Measurements from ENCODE around the gene ZAP70. TPM values are rescaled to one million over a fixed set of nuclear protein-coding genes. Genes with fewer than 3 reads are reported as not detected.

The ZAP70 gene
- total and polyA plus RNA-seq, 10 of the 15 experiments (the other 5 are each of a cell fraction or from before 2014, with no cell fraction given), result 0.18 to 2.9 (median 1.2) TPM; not detected in 1

GRCh38 chr2:97730245-97730644 is 16.9 kb downstream of the ZAP70 start (continued):
- no peak for TF ChIP-seq ZZZ3 (IDR thresholded peaks at IDR 0.05; ENCODE audit: control insufficient read depth, insufficient read length, low read depth)
- TF ChIP-seq JUNB (IDR thresholded peaks at IDR 0.05), result no peak
- TF ChIP-seq ZNF592 (IDR thresholded peaks at IDR 0.05), result no peak

DNA sequence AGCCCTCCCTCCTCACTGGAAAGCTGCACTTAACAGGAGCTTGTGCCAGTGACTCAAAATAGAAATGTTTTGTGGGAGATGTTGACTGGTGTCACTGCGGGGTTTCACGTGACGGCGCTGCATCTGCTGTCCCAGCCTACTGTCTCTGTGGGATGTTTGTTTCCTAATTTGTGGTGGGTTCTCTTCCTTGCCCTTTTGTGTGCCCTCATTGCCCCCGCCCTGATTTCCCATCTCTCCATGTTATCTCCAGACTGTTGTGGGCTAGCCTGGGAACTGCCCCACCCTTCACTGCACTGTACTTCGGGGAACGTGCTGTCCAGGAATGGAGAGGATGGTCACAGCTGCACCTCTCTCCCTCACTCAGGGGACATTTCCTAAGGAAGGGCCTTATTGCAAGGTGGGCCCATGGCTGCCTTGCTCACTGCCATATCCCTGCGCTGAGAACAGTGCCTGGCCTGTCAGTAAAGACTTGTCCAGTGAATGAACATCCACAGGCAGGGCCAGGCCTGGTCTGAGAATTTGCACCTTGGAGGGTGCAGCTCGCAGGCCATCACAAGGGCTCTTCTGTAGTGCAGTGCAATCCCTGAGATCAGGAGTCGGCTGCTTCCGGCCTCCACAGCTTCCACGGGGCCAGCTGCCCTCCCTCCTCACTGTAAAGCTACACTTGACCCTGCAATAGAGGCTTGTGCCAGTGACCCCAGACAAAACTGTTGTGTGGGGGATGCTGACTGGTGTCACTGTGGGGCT is 18.1 kb downstream of the ZAP70 start:
- Histone ChIP-seq H3K9ac (ENCODE audit: control insufficient read depth, insufficient read depth, low read length) (no peak overlapping the region), H3K27me3 (replicated peaks in 1 of 2; ENCODE audit: control insufficient read depth in 2 of 2, insufficient read depth in 2 of 2, low read length in 1 of 2) (no peaks in the 10 kb centered on the region), H3K9me3 (replicated peaks; ENCODE audit: control insufficient read depth, insufficient read depth, low read length) (peaks cover 2% of the 10 kb centered on the region; the same call in 1 of the 3 replicates), H3K27ac (ENCODE audit: control insufficient read depth, insufficient read depth) (no peak overlapping the region), H4K20me1 (ENCODE audit: control insufficient read depth, insufficient read depth) (no peaks in the 10 kb centered on the region), H3K36me3 (ENCODE audit: control insufficient read depth in 2 of 2, insufficient read depth in 2 of 2, low read length in 1 of 2) (no peaks in the 10 kb centered on the region), H3K4me2 (ENCODE audit: control insufficient read depth, insufficient read depth) (no peak overlapping the region), H3K4me3 (no peak overlapping the region), H2AFZ (ENCODE audit: control insufficient read depth, low read depth, low read length) (no peak overlapping the region), H3K4me1 (ENCODE audit: control insufficient read depth, insufficient read depth, low read length) (no peaks in the 10 kb centered on the region), H3K79me2 (ENCODE audit: control insufficient read depth, insufficient read depth, low read length) (no peaks in the 10 kb centered on the region)
- ATAC-seq (no peak), DNase-seq (ENCODE audit: low read depth, low spot score) (no peak), FAIRE-seq (no peak)
- in situ Hi-C loops (cut with MboI) (loop anchor here (10.0 kb wide), 2 partner anchors 653 to 1667 kb away; no protein-coding TSS in a partner anchor), intact Hi-C loops (cut with micrococcal nuclease; ENCODE audit: unreplicated experiment) (no loop called here)
- ChIA-PET RAD21 (ENCODE audit: unreplicated experiment) (interaction anchor here (1.0 kb wide), 1 partner anchor 654 kb away, joined by 3 read pairs; no protein-coding TSS in a partner anchor), SMC1A (ENCODE audit: uncharacterized antibody, unreplicated experiment) (no interaction called here), POLR2A (no interaction called here), CTCF (no interaction called here)
- WGBS (ENCODE audit: insufficient coverage, insufficient replicate concordance, low lambda C conversion rate, missing lambda C conversion rate), result 49% methylated on average over 12 of the region's 12 CpGs
- no TSS peak for BruUV-seq (replicated peaks)
- TF ChIP-seq TBL1XR1 (IDR thresholded peaks at IDR 0.05; ENCODE audit: low read depth, low read length) (no peak), SMC3 (IDR thresholded peaks at IDR 0.05; ENCODE audit: borderline replicate concordance, low read length) (no peak), TAF1 (IDR thresholded peaks at IDR 0.05; ENCODE audit: borderline replicate concordance, low read depth, low read length) (no peak), TCF3 (IDR thresholded peaks at IDR 0.05; ENCODE audit: borderline replicate concordance, insufficient read depth, low read depth, low read length) (no peak)
- TF ChIP-seq, protein P1, sequence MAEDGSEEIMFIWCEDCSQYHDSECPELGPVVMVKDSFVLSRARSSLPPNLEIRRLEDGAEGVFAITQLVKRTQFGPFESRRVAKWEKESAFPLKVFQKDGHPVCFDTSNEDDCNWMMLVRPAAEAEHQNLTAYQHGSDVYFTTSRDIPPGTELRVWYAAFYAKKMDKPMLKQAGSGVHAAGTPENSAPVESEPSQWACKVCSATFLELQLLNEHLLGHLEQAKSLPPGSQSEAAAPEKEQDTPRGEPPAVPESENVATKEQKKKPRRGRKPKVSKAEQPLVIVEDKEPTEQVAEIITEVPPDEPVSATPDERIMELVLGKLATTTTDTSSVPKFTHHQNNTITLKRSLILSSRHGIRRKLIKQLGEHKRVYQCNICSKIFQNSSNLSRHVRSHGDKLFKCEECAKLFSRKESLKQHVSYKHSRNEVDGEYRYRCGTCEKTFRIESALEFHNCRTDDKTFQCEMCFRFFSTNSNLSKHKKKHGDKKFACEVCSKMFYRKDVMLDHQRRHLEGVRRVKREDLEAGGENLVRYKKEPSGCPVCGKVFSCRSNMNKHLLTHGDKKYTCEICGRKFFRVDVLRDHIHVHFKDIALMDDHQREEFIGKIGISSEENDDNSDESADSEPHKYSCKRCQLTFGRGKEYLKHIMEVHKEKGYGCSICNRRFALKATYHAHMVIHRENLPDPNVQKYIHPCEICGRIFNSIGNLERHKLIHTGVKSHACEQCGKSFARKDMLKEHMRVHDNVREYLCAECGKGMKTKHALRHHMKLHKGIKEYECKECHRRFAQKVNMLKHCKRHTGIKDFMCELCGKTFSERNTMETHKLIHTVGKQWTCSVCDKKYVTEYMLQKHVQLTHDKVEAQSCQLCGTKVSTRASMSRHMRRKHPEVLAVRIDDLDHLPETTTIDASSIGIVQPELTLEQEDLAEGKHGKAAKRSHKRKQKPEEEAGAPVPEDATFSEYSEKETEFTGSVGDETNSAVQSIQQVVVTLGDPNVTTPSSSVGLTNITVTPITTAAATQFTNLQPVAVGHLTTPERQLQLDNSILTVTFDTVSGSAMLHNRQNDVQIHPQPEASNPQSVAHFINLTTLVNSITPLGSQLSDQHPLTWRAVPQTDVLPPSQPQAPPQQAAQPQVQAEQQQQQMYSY (CRISPR knock-in tag; IDR thresholded peaks at IDR 0.05), result no peak
